GM12878 (cell line): Measurements from ENCODE around the gene RGS4. TPM values are rescaled to one million over a fixed set of nuclear protein-coding genes. Genes with fewer than 3 reads are reported as not detected.

ENCODE experiments used
- ATAC-seq: fragments of 200-7000 bp; cut with Tn5 transposase; 3 replicates; pipeline ENCODE4 v1.9.1; 2020; ENCODE audit warnings: mild to moderate bottlenecking, moderate library complexity
- BruUV-seq: library from RNA; stranded (reverse); fragments of 400-500 nt; replicated peaks from 2 replicates; lab custom pipeline; 2021; lab: Mats Ljungman, UMichigan
- CTCF ChIA-PET: fragments of 300-600 bp; sonication (Branson Sonifier 250); formaldehyde crosslinking; extraction: SDS; loops from one replicate; lab custom pipeline; 2021; ENCODE audit warnings: inconsistent platforms; lab: Yijun Ruan, JAX
- POLR2A ChIA-PET: fragments of 350-600 bp; formaldehyde crosslinking; extraction: SDS; loops from one replicate; lab custom pipeline; 2021; ENCODE audit warnings: inconsistent platforms; lab: Charles Lee
- RAD21 ChIA-PET: fragments of 300-600 bp; sonication (Branson Sonifier 250); formaldehyde crosslinking; loops from one replicate; lab custom pipeline; 2023; ENCODE audit warnings: antibody characterized with exemption; ENCODE audit not compliant: unreplicated experiment; lab: Charles Lee
- SMC1A ChIA-PET: fragments of 300-600 bp; sonication (Branson Sonifier 250); formaldehyde crosslinking; loops from one replicate; lab custom pipeline; 2023; ENCODE audit not compliant: unreplicated experiment, uncharacterized antibody; lab: Charles Lee
- DNase-seq: peaks from one replicate; pipeline ENCODE4 v3.0.0-alpha.2; 2011; ENCODE audit warnings: low read depth, low spot score
- FAIRE-seq: peaks from 3 replicates; lab custom pipeline; 2011; peaks lifted over from hg19 to GRCh38; lab: Jason Lieb, UNC
- H2AFZ ChIP-seq: 2 replicates; pipeline ENCODE4 v1.6.0; 2011; ENCODE audit warnings: low read depth, low read length, control low read depth; ENCODE audit not compliant: control insufficient read depth
- H3K27ac ChIP-seq: 2 replicates; pipeline ENCODE4 v1.5.1; 2011; ENCODE audit warnings: control low read depth; ENCODE audit not compliant: control insufficient read depth, insufficient read depth
- H3K27me3 ChIP-seq, 2 experiments: replicated peaks in 1 of 2; 2 replicates each; pipeline versions ENCODE4 v1.6.0 to v1.6.1; 2011; ENCODE audit warnings: low read length in 1 of 2; ENCODE audit not compliant: control insufficient read depth in 2 of 2, insufficient read depth in 2 of 2
- H3K36me3 ChIP-seq, 2 experiments: 2 replicates each; pipeline ENCODE4 v1.5.1; 2011; ENCODE audit warnings: low read length in 1 of 2; ENCODE audit not compliant: control insufficient read depth in 2 of 2, insufficient read depth in 2 of 2
- H3K4me1 ChIP-seq: 2 replicates; pipeline ENCODE4 v1.6.1; 2011; ENCODE audit warnings: mild to moderate bottlenecking, low read length, moderate library complexity, mixed read lengths; ENCODE audit not compliant: control insufficient read depth, insufficient read depth
- H3K4me2 ChIP-seq: 2 replicates; pipeline ENCODE4 v1.6.0; 2011; ENCODE audit warnings: control low read depth; ENCODE audit not compliant: control insufficient read depth, insufficient read depth
- H3K4me3 ChIP-seq: fragments of 200-600 bp; sonication (generic); 2 replicates; pipeline ENCODE4 v1.5.1; 2016
- H3K79me2 ChIP-seq: 2 replicates; pipeline ENCODE4 v1.6.0; 2011; ENCODE audit warnings: low read length; ENCODE audit not compliant: control insufficient read depth, insufficient read depth
- H3K9ac ChIP-seq: 2 replicates; pipeline ENCODE4 v1.8.0; 2011; ENCODE audit warnings: low read length, control low read depth, mixed read lengths; ENCODE audit not compliant: control insufficient read depth, insufficient read depth
- H3K9me3 ChIP-seq: replicated peaks from 3 replicates; pipeline ENCODE4 v1.5.1; 2011; ENCODE audit warnings: mild to moderate bottlenecking, low read length; ENCODE audit not compliant: control insufficient read depth, insufficient read depth
- H4K20me1 ChIP-seq: 2 replicates; pipeline ENCODE4 v1.6.0; 2011; ENCODE audit not compliant: control insufficient read depth, insufficient read depth
- EED ChIP-seq: sonication (generic); IDR thresholded peaks from 2 replicates; pipeline ENCODE4 v1.6.1; 2016; ENCODE audit warnings: antibody characterized with exemption, low read depth
- FOXM1 ChIP-seq: IDR thresholded peaks from 2 replicates; pipeline ENCODE4 v1.6.1; 2012; ENCODE audit warnings: low read depth, mild to moderate bottlenecking, inconsistent platforms, low read length, moderate library complexity
- HDAC2 ChIP-seq: fragments of 200-600 bp; sonication (generic); IDR thresholded peaks from 2 replicates; pipeline ENCODE4 v1.6.1; 2017
- IKZF2 ChIP-seq, 2 experiments: fragments of 450-650 bp; IDR thresholded peaks; 2 replicates each; pipeline ENCODE4 v1.6.1; 2017; ENCODE audit warnings: mild to moderate bottlenecking in 2 of 2, moderate library complexity in 2 of 2
- IRF4 ChIP-seq: IDR thresholded peaks from 2 replicates; pipeline ENCODE4 v1.6.1; 2011; ENCODE audit warnings: low read depth, low read length
- KAT2A ChIP-seq: conservative IDR thresholded peaks from 2 replicates; pipeline ENCODE4 v1.6.1; 2011; ENCODE audit warnings: low read depth, low read length; ENCODE audit not compliant: control insufficient read depth
- MTA3 ChIP-seq: IDR thresholded peaks from 2 replicates; pipeline ENCODE4 v1.6.1; 2012; ENCODE audit warnings: low read length, inconsistent platforms, borderline replicate concordance
- MYC ChIP-seq: IDR thresholded peaks from 2 replicates; pipeline ENCODE4 v1.6.1; 2011; ENCODE audit warnings: mild to moderate bottlenecking, low read length, moderate library complexity, inconsistent platforms; ENCODE audit not compliant: insufficient read depth, insufficient replicate concordance, insufficient read length, severe bottlenecking
- NFXL1 ChIP-seq: fragments of 450-650 bp; IDR thresholded peaks from 2 replicates; pipeline ENCODE4 v1.6.1; 2017; ENCODE audit warnings: antibody characterized with exemption, mild to moderate bottlenecking, borderline replicate concordance
- NFYA ChIP-seq: IDR thresholded peaks from 2 replicates; pipeline ENCODE4 v1.6.1; 2011; ENCODE audit warnings: low read depth, mild to moderate bottlenecking, low read length, improper control_type of control experiment, borderline replicate concordance
- NFYB ChIP-seq: IDR thresholded peaks from 2 replicates; pipeline ENCODE4 v1.6.1; 2011; ENCODE audit warnings: low read depth, mild to moderate bottlenecking, low read length, improper control_type of control experiment, moderate library complexity; ENCODE audit not compliant: insufficient read depth
- RB1 ChIP-seq: fragments of 450-650 bp; formaldehyde crosslinking; IDR thresholded peaks from 2 replicates; pipeline ENCODE4 v1.6.1; 2017; ENCODE audit warnings: mild to moderate bottlenecking, borderline replicate concordance
- RCOR1 ChIP-seq: conservative IDR thresholded peaks from 2 replicates; pipeline ENCODE4 v1.6.1; 2012; ENCODE audit warnings: low read depth, low read length, improper control_type of control experiment
- ZBED1 ChIP-seq: IDR thresholded peaks from 2 replicates; pipeline ENCODE4 v1.6.1; 2016; ENCODE audit warnings: borderline replicate concordance
- ZSCAN29 ChIP-seq: fragments of 450-650 bp; IDR thresholded peaks from 2 replicates; pipeline ENCODE4 v1.6.1; 2017; ENCODE audit warnings: mild to moderate bottlenecking, moderate library complexity
- WGBS: methylation state at CpG from one replicate; pipeline ENCODE4 v1.1.6; 2016; ENCODE audit warnings: low lambda C conversion rate; ENCODE audit not compliant: insufficient replicate concordance, insufficient coverage; ENCODE audit errors: missing lambda C conversion rate; 5-methylcytosine and 5-hydroxymethylcytosine counted together
- in situ Hi-C: fragments of 300-500 bp; cut with MboI; formaldehyde crosslinking; loops from 9 replicates; pipeline ENCODE4 v1.14.3; 2018; ENCODE audit warnings: mixed read lengths
- intact Hi-C: fragments of 100-400 bp; cut with micrococcal nuclease; formaldehyde crosslinking; loops from one replicate; pipeline ENCODE4 v1.14.2; 2022; ENCODE audit not compliant: unreplicated experiment
- polyA plus RNA-seq, 11 experiments: library from polyadenylated mRNA; depleted of rRNA in 4 of 11; unstranded in 6 of 11; stranded (reverse) in 5 of 11; fragments of >200 nt; fragmentation: Nextera tagmentation in 4 of 11; fragmentation: Illumina TruSeq in 1 of 11; extraction: Ambion mirVana in 4 of 11; extraction: Trizol in 1 of 11; gene quantifications; 1 replicate in 1 of 11; 2 replicates in 10 of 11; pipeline versions ENCODE4 v1.2.1 to v1.2.3, GENCODE V29; 2011 to 2016; ENCODE audit warnings: inconsistent platforms in 2 of 11, missing spikeins in 2 of 11, low read depth in 1 of 11
- total RNA-seq, 4 experiments: library from RNA; depleted of rRNA in 3 of 4; stranded (reverse); fragments of >200 nt in 3 of 4; fragmentation: Illumina TruSeq in 1 of 4; extraction: Trizol in 1 of 4; gene quantifications; 2 replicates each; pipeline versions ENCODE4 v1.2.1 to v1.2.3, GENCODE V29; 2013 to 2021
- TF ChIP-seq, protein P1 (sequence below): IDR thresholded peaks from 2 replicates; pipeline ENCODE4 v1.6.1; 2012; ENCODE audit warnings: low read depth, low read length, improper control_type of control experiment
- TF ChIP-seq, protein P2 (sequence below): IDR thresholded peaks from 2 replicates; pipeline ENCODE4 v1.6.1; 2012; ENCODE audit warnings: low read depth, low read length, improper control_type of control experiment
- TF ChIP-seq, protein P3 (sequence below): IDR thresholded peaks from 2 replicates; pipeline ENCODE4 v1.6.1; 2012; ENCODE audit warnings: mild to moderate bottlenecking, low read depth, low read length
- TF ChIP-seq, protein P4 (sequence below): IDR thresholded peaks from 2 replicates; pipeline ENCODE4 v1.6.1; 2011; ENCODE audit warnings: low read depth, low read length, improper control_type of control experiment, borderline replicate concordance

RGS4 gene
- total and polyA plus RNA-seq, 10 of the 15 experiments (the other 5 are each of a cell fraction or from before 2014, with no cell fraction given), result 0.05 to 0.14 TPM; not detected in 8

DNA sequence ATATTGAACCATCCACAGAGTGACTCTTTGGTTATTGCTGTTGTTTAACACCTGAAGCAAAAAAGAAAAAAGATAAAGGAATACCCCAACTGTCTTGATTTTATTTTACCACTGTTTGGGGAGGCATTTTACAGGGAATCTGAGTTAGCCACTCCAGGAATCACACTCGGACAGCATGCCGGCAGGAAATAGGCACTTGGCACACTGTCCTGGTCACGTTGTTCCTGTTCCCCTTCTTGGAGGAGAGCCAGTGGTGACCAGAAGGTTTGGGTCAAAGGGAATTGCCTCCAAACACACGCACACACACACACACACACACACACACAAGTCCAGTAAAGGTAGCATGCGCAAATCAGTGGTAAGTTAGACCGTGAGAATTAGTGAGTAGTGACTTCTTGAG lies 13.8 kb downstream of the RGS4 start (continued):
- TF ChIP-seq ZBED1, result no peak
- TF ChIP-seq MYC, result no peak
- TF ChIP-seq NFYB, result no peak
- no peak for TF ChIP-seq FOXM1
- no peak for TF ChIP-seq HDAC2
- TF ChIP-seq, protein P1, sequence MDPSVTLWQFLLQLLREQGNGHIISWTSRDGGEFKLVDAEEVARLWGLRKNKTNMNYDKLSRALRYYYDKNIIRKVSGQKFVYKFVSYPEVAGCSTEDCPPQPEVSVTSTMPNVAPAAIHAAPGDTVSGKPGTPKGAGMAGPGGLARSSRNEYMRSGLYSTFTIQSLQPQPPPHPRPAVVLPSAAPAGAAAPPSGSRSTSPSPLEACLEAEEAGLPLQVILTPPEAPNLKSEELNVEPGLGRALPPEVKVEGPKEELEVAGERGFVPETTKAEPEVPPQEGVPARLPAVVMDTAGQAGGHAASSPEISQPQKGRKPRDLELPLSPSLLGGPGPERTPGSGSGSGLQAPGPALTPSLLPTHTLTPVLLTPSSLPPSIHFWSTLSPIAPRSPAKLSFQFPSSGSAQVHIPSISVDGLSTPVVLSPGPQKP, result no peak

DNA sequence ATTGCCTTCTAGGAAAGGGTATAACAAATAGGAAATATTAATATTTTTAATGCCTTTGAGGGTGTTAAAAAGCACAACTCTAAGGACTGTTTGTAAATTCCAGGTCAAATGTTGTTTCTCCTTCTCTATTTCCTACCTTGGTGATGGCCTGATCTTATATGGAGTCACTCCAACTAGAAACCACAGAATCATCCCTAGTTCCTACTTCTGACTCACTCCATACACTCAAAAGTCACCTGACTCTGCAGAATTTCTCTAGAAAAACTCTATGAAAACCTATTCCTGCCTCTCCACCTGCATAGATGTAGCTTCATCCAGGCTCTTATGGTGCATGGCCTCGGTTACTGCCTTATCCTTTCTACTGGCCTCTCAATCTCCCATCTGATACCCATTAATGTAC lies 14.5 kb downstream of the RGS4 start:
- H3K36me3 ChIP-seq, result no peaks in the 10 kb centered on the region
- no peaks in the 10 kb centered on the region for H3K9me3 ChIP-seq
- H3K4me1 ChIP-seq, result no peaks in the 10 kb centered on the region
- ATAC-seq (no peak), FAIRE-seq (no peak), DNase-seq (no peak)
- H3K27me3 ChIP-seq, result no peaks in the 10 kb centered on the region
- BruUV-seq, result no TSS peak
- in situ Hi-C loops (no loop called here), intact Hi-C loops (no loop called here)
- RAD21 ChIA-PET, result no interaction called here
- CTCF ChIA-PET, result no interaction called here
- no peak overlapping the region for H3K27ac ChIP-seq
- no peak overlapping the region for H3K9ac ChIP-seq
- H2AFZ ChIP-seq, result no peak overlapping the region
- H4K20me1 ChIP-seq, result no peaks in the 10 kb centered on the region
- POLR2A ChIA-PET, result no interaction called here
- no peak overlapping the region for H3K4me2 ChIP-seq
- no peak overlapping the region for H3K4me3 ChIP-seq
- SMC1A ChIA-PET, result no interaction called here
- no peaks in the 10 kb centered on the region for H3K79me2 ChIP-seq
- WGBS, result 0% methylated on average over 1 of the region's 1 CpG
- TF ChIP-seq RCOR1 (no peak), ZSCAN29 (no peak), IKZF2 (IDR thresholded peaks at IDR 0.05) (no peak), IRF4 (no peak), EED (no peak), RB1 (no peak), NFYA (no peak), KAT2A (no peak), MTA3 (no peak), NFXL1 (no peak)
- TF ChIP-seq, protein P2, sequence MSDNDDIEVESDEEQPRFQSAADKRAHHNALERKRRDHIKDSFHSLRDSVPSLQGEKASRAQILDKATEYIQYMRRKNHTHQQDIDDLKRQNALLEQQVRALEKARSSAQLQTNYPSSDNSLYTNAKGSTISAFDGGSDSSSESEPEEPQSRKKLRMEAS, result no peak
- TF ChIP-seq, protein P3, sequence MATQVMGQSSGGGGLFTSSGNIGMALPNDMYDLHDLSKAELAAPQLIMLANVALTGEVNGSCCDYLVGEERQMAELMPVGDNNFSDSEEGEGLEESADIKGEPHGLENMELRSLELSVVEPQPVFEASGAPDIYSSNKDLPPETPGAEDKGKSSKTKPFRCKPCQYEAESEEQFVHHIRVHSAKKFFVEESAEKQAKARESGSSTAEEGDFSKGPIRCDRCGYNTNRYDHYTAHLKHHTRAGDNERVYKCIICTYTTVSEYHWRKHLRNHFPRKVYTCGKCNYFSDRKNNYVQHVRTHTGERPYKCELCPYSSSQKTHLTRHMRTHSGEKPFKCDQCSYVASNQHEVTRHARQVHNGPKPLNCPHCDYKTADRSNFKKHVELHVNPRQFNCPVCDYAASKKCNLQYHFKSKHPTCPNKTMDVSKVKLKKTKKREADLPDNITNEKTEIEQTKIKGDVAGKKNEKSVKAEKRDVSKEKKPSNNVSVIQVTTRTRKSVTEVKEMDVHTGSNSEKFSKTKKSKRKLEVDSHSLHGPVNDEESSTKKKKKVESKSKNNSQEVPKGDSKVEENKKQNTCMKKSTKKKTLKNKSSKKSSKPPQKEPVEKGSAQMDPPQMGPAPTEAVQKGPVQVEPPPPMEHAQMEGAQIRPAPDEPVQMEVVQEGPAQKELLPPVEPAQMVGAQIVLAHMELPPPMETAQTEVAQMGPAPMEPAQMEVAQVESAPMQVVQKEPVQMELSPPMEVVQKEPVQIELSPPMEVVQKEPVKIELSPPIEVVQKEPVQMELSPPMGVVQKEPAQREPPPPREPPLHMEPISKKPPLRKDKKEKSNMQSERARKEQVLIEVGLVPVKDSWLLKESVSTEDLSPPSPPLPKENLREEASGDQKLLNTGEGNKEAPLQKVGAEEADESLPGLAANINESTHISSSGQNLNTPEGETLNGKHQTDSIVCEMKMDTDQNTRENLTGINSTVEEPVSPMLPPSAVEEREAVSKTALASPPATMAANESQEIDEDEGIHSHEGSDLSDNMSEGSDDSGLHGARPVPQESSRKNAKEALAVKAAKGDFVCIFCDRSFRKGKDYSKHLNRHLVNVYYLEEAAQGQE, result no peak
- TF ChIP-seq, protein P4, sequence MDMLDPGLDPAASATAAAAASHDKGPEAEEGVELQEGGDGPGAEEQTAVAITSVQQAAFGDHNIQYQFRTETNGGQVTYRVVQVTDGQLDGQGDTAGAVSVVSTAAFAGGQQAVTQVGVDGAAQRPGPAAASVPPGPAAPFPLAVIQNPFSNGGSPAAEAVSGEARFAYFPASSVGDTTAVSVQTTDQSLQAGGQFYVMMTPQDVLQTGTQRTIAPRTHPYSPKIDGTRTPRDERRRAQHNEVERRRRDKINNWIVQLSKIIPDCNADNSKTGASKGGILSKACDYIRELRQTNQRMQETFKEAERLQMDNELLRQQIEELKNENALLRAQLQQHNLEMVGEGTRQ, result no peak
